Activated CD8-positive, alpha-beta T cell treated with anti-CD3 and anti-CD28 coated beads, Interleukin-2, amount 10 ng/mL, durations not matched to agents 7 days and 5 days (primary cell): ENCODE measurements around the gene LCNL1. TPM values are rescaled to one million over a fixed set of nuclear protein-coding genes. Genes with fewer than 3 reads are reported as not detected.

Source experiments
- ATAC-seq: fragments of 150-1000 bp; cut with Tn5 transposase; one replicate; pipeline ENCODE4 v1.10.0; 2021; ENCODE audit warnings: moderate library complexity
- CTCF ChIA-PET: fragments of 350-600 bp; sonication (Branson Sonifier 250); formaldehyde crosslinking; loops from one replicate; lab custom pipeline; 2021; ENCODE audit warnings: antibody characterized with exemption; lab: Charles Lee
- POLR2A ChIA-PET: fragments of 350-600 bp; sonication (Branson Sonifier 250); formaldehyde crosslinking; loops from one replicate; lab custom pipeline; 2021; ENCODE audit warnings: antibody characterized with exemption; lab: Charles Lee
- DNase-seq: peaks from one replicate; pipeline ENCODE4 v3.0.0-alpha.2; 2020
- H3K27ac Mint-ChIP-seq: one replicate; pipeline ENCODE4 v1.8.0; 2021; ENCODE audit warnings: mild to moderate bottlenecking, mixed read lengths
- H3K27me3 Mint-ChIP-seq: one replicate; pipeline ENCODE4 v1.8.0; 2021; ENCODE audit warnings: low read depth, mixed read lengths
- H3K36me3 Mint-ChIP-seq: one replicate; pipeline ENCODE4 v1.8.0; 2021; ENCODE audit warnings: low read depth, mixed read lengths
- H3K4me1 Mint-ChIP-seq: one replicate; pipeline ENCODE4 v1.8.0; 2021; ENCODE audit warnings: low read depth, mixed read lengths
- H3K4me3 Mint-ChIP-seq: one replicate; pipeline ENCODE4 v1.8.0; 2021; ENCODE audit warnings: mild to moderate bottlenecking, mixed read lengths
- H3K9me3 Mint-ChIP-seq: one replicate; pipeline ENCODE4 v1.8.0; 2022; ENCODE audit warnings: mixed read lengths; ENCODE audit not compliant: insufficient read depth
- total RNA-seq, 2 experiments: library from RNA; stranded (reverse); gene quantifications; one replicate each; pipeline ENCODE4 v1.2.3, GENCODE V29; 2021

LCNL1 gene
- total RNA-seq, 2 experiments from 2014 or later = not detected

DNA sequence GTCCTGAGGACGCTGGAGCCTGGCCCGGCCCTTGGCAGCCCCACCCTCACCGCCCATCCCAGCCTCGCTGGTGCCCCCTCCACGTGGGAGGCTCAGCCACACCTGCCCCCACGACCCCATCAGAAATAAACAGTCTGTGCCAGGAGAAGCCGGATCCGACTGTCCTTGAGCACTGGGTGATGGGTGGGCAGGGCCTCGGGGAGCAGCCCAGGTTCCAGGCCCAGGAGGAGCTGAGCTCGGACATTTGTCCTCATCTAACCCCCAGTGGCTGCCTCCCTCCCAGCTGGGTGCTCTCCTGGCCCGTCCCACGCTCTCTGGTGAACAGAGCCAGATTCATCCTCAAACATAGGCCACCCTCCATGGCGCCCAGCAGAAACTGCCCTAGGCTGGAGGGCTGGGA lies 10.1 kb upstream of the LCNL1 start:
- peaks cover 25% of the 10 kb centered on the region for H3K4me1 Mint-ChIP-seq

DNA sequence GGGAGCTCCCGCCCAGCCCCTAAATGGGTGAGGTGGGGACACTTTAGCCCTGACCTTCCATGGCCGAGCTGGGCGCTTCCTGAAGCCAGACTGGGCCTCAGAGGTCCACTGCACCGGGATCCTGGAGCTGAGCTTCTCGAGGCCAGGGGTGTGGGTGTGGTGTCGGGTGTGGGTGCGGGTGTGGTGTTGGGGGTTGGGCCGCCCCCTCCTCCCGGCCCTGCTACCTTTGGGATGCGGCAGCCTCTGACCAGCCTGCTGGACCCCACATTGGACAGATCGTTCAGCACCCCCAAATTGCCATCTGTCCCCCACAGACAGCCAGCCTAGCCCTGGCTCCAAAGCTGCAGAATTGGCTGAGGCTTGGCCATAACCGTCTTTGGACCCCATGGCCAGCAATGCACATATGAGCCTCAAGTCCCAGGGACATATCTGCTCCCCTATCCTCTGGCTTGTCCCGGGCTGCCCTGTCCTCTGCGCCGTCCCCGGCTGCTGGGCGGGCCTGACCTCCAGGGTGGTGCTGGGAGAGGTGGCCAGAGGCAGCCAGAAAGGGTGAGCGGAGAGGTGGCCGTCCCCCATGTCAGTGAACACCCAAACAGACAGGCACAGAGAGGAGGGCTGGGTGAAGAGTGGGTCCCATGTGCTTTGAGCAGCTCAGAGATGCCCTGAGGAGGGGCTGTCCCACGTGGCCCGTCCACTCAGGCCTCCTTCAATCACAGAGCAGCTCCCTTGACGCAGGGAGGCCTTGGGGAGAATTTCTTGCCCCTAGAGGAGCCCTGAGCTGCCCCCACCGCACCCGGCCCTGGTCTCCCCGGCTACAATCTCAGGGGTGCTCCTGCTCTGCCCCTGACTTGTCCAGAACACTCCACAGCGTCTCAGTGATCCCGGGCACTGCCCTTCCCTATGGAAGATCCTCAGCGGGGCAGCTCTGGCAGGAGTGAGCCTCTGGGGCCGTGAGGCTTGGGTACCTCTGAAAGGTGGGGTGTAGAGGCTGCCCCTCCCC lies 8.9 kb upstream of the LCNL1 start:
- DNase-seq (no peak), ATAC-seq (no peak)
- Mint-ChIP-seq H3K9me3 (no peaks in the 10 kb centered on the region), H3K4me1 (peaks cover 25% of the 10 kb centered on the region), H3K27ac (no peak overlapping the region), H3K36me3 (no peaks in the 10 kb centered on the region), H3K27me3 (no peaks in the 10 kb centered on the region), H3K4me3 (no peak overlapping the region)
- CTCF ChIA-PET = interaction anchor here (1.1 to 3.3 kb wide), 6 partner anchors 8 to 132 kb away, joined by 3 to 25 read pairs (median 8); partner anchors contain the start of genes AJM1 and PAXX
- POLR2A ChIA-PET = interaction anchor here (2.5 kb wide), 1 partner anchor 18 kb away, joined by 10 read pairs; no protein-coding TSS in a partner anchor

More for the DNA sequence above, 10.1 kb upstream of the LCNL1 start:
- POLR2A ChIA-PET = no interaction called here
- no peaks in the 10 kb centered on the region for H3K27me3 Mint-ChIP-seq
- no peaks in the 10 kb centered on the region for H3K36me3 Mint-ChIP-seq
- no peak for DNase-seq
- no peak overlapping the region for H3K4me3 Mint-ChIP-seq
- no peak overlapping the region for H3K27ac Mint-ChIP-seq
- no peak for ATAC-seq
- H3K9me3 Mint-ChIP-seq = no peaks in the 10 kb centered on the region
- CTCF ChIA-PET = interaction anchor here (2.3 kb wide), 1 partner anchor 56 kb away, joined by 8 read pairs; no protein-coding TSS in a partner anchor

DNA sequence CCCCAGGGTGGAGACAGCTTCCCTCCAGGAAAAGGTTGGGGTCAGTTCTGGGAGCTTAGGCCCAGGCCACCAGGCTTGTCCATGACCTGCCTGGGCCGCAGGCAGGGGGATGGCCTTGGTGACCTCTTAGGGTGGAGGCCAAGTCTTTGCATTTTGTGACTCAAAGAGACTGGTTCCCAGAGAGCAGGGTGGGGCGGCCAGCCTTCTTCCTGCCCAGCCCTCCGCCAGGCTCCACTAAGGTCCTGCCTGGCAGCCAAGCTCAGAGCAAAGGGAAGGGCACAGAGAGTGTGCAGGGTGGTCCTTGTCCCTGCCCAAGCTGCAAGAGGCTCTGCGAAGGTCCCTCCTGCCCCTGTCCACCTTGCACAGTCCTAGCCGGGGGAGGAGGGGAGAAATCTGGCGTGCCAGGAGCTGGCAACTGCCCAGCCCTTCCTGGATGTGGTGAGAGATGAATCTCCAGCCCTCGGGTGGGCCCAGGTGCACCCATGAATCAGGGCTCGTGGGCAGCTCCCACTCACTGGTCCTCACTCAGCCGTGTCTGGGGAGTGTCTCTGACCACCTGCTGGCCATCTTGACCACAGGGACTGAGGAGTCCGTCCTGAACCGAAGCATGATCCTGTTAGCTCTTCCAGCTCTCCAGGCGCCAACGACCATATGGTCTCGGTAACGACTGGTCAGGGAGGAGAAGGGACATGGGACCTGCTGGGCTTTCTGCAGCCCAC lies 7.8 kb upstream of the LCNL1 start:
- POLR2A ChIA-PET = interaction anchor here (2.5 kb wide), 1 partner anchor 17 kb away, joined by 10 read pairs; no protein-coding TSS in a partner anchor
- H3K9me3 Mint-ChIP-seq = no peaks in the 10 kb centered on the region
- CTCF ChIA-PET = interaction anchor here (0.7 to 3.3 kb wide), 10 partner anchors 9 to 133 kb away, joined by 3 to 25 read pairs (median 6); partner anchors contain the start of genes AJM1 and PAXX
- H3K27ac Mint-ChIP-seq = peak overlapping the region; percentile 60
- H3K4me1 Mint-ChIP-seq = peaks cover 25% of the 10 kb centered on the region
- no peak for ATAC-seq
- no peaks in the 10 kb centered on the region for H3K36me3 Mint-ChIP-seq
- no peak for DNase-seq
- H3K4me3 Mint-ChIP-seq = peak overlapping the region; percentile 38
- H3K27me3 Mint-ChIP-seq = no peaks in the 10 kb centered on the region

DNA sequence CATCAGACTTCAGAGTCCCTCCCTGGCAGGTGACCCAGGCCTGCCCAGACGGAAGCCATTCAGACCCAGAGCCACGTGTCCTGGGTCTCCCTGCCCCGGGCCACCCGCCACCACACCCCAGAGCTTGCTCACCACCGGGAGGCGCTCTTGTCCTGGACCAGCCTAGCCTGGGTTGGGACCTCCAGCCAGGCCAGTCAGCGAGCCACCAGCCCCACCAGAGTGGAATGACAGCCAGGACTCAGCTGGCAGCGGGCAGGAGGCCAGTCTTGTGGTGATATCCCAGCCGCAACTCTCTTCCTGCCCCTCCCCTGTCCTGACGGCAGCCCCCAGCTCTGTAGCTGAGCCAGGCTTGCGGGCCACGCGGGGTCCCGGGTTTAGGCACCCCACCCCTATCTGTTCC lies 7.1 kb upstream of the LCNL1 start:
- peak overlapping the region; percentile 60 for H3K27ac Mint-ChIP-seq
- POLR2A ChIA-PET = interaction anchor here (2.5 kb wide), 1 partner anchor 16 kb away, joined by 10 read pairs; no protein-coding TSS in a partner anchor
- peaks cover 25% of the 10 kb centered on the region for H3K4me1 Mint-ChIP-seq
- H3K4me3 Mint-ChIP-seq = peak overlapping the region; percentile 38
- CTCF ChIA-PET = interaction anchor here (0.7 to 3.3 kb wide), 8 partner anchors 10 to 133 kb away, joined by 3 to 25 read pairs (median 4); partner anchors contain the start of genes AJM1 and FUT7
- peak; percentile 47 for DNase-seq
- H3K36me3 Mint-ChIP-seq = no peaks in the 10 kb centered on the region
- no peak for ATAC-seq
- no peaks in the 10 kb centered on the region for H3K9me3 Mint-ChIP-seq
- no peaks in the 10 kb centered on the region for H3K27me3 Mint-ChIP-seq

DNA sequence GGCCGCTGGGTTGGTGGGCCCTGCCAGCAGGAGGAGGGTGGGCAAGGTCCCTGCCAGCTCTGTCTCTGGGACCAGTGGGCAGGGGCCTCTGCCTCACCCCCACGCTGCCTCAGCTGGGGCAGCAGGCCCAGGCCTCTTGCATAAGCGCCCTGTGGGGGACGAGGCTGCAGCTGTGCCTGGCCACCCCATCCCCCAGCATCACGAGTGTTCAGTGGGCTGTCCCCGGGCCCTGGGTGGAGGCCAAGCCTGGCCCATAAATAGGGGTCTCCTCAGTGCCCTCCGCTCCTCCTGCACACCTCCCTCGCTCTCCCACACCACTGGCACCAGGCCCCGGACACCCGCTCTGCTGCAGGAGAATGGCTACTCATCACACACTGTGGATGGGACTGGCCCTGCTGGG lies 5.6 kb upstream of the LCNL1 start, which contains the start of gene PTGDS:
TSS of gene PTGDS (plus strand) at position 282 of the 400 bp plus-strand sequence. CDS start at position 357, 75 bp downstream.
- Mint-ChIP-seq H3K27ac (no peak within 1 kb of the TSS), H3K4me1 (peaks cover 25% of the 10 kb centered on the region)

DNA sequence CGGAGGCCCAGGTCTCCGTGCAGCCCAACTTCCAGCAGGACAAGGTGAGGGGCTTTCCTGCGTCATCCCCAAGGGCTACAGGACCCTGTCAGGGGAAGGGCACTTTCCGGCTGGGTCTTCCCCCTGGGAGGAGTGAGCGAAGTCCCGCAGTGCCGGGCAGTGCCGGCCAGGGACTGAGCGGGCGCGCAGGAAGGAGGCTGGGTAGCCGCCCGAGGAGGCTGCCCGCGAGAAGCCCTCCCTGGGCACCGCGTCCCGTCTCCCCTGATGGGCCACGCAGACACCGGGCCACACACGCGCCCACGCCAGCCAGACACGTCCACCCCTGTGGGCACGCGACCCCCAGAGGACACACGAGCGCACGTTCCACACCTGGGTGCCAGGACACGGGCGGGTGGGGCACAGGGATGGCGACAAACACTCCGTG lies 5.1 kb upstream of the LCNL1 start:
- CTCF ChIA-PET = interaction anchor here (1.0 to 1.2 kb wide), 2 partner anchors 30 to 58 kb away, joined by 3 to 4 read pairs; no protein-coding TSS in a partner anchor
- no peaks in the 10 kb centered on the region for H3K36me3 Mint-ChIP-seq
- H3K4me1 Mint-ChIP-seq = peaks cover 25% of the 10 kb centered on the region
- no peak overlapping the region for H3K4me3 Mint-ChIP-seq
- DNase-seq = no peak
- ATAC-seq = no peak
- H3K27ac Mint-ChIP-seq = no peak overlapping the region
- H3K27me3 Mint-ChIP-seq = no peaks in the 10 kb centered on the region
- POLR2A ChIA-PET = no interaction called here
- H3K9me3 Mint-ChIP-seq = no peaks in the 10 kb centered on the region

More for the DNA sequence above, 5.6 kb upstream of the LCNL1 start, which contains the start of gene PTGDS:
- ChIA-PET CTCF (no interaction called here), POLR2A (no interaction called here)
- DNase-seq (no peak), ATAC-seq (no peak)
- Mint-ChIP-seq H3K9me3 (no peaks in the 10 kb centered on the region), H3K27me3 (no peaks in the 10 kb centered on the region), H3K4me3 (no peak within 1 kb of the TSS), H3K36me3 (no peaks in the 10 kb centered on the region)

DNA sequence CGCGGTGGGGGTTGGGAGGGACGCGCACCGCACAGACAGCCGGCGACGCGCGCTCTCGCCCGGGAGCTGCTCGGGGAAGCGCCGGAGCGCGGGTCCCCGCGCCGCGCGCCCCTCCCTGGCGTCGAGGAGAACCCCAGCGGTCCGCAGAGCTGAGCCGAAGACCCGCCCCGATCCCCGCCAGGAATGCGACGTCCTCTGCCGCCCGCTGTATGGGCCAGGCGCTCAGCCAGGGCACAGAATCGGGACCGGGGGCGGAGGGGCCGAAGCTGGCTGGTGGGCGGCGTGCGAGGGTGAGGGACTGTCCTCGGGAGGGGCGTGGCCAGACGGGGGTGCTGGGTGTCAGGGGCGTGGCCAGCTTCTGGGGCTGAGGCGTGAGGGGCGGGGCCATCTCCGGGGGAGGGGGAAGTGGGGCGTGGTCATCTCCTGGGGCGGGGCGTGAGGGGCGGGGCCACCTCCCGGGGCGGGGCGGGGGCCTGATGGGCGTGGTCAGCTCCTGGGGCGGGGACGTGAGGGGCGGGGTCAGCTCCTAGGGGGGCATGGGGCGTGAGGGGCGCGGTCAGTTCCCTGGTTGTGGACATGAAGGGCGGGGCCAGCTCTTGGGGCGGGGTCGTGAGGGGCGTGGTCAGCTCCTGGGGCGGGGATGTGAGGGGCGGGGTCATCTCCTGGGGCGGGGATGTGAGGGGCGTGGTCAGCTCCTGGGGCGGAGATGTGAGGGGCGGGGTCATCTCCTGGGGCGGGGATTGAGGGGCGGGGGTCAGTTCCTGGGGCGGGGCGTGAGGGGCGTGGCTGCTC lies 4.5 kb upstream of the LCNL1 start:
- peaks cover 25% of the 10 kb centered on the region for H3K4me1 Mint-ChIP-seq
- no peak overlapping the region for H3K4me3 Mint-ChIP-seq
- DNase-seq = peak; percentile 75
- POLR2A ChIA-PET = interaction anchor here (0.8 kb wide), 1 partner anchor 14 kb away, joined by 4 read pairs; no protein-coding TSS in a partner anchor
- H3K36me3 Mint-ChIP-seq = no peaks in the 10 kb centered on the region
- CTCF ChIA-PET = interaction anchor here (1.0 to 1.2 kb wide), 2 partner anchors 30 to 57 kb away, joined by 3 to 4 read pairs; no protein-coding TSS in a partner anchor
- no peaks in the 10 kb centered on the region for H3K9me3 Mint-ChIP-seq
- H3K27me3 Mint-ChIP-seq = no peaks in the 10 kb centered on the region
- no peak overlapping the region for H3K27ac Mint-ChIP-seq
- ATAC-seq = peak; percentile 47

DNA sequence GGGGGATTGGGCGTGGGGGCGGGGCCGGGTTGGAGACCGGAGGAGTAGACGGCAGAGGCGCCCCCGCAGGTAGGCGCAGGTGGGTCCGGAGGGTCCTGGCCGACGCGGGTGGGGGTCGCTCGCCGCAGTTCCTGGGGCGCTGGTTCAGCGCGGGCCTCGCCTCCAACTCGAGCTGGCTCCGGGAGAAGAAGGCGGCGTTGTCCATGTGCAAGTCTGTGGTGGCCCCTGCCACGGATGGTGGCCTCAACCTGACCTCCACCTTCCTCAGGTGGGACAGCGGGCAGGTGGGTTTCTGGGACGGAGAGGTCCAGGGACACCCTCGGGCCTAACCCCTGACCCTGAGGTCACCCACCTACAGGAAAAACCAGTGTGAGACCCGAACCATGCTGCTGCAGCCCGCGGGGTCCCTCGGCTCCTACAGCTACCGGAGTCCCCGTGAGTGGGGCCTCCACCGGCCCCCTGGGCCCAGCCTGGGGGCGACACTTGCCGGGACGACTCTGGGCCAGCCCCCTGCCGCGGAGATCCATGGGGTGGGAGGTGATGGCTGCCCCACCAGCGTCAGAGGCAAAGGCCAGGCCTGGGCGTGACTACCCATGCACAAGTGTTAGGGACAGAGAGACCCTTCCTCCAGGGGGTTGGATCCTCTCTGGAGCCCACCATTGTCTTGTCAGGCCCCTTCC lies 3.8 kb upstream of the LCNL1 start:
- peaks cover 4% of the 10 kb centered on the region for H3K27me3 Mint-ChIP-seq
- CTCF ChIA-PET = no interaction called here
- POLR2A ChIA-PET = interaction anchor here (0.8 to 1.5 kb wide), 2 partner anchors 13 to 14 kb away, joined by 3 to 4 read pairs; partner anchors contain the start of gene PAXX
- ATAC-seq (peak; percentile 14), DNase-seq (no peak)
- no peaks in the 10 kb centered on the region for H3K36me3 Mint-ChIP-seq
- H3K4me3 Mint-ChIP-seq = no peak overlapping the region
- no peaks in the 10 kb centered on the region for H3K9me3 Mint-ChIP-seq
- H3K27ac Mint-ChIP-seq = no peak overlapping the region
- H3K4me1 Mint-ChIP-seq = peaks cover 25% of the 10 kb centered on the region

DNA sequence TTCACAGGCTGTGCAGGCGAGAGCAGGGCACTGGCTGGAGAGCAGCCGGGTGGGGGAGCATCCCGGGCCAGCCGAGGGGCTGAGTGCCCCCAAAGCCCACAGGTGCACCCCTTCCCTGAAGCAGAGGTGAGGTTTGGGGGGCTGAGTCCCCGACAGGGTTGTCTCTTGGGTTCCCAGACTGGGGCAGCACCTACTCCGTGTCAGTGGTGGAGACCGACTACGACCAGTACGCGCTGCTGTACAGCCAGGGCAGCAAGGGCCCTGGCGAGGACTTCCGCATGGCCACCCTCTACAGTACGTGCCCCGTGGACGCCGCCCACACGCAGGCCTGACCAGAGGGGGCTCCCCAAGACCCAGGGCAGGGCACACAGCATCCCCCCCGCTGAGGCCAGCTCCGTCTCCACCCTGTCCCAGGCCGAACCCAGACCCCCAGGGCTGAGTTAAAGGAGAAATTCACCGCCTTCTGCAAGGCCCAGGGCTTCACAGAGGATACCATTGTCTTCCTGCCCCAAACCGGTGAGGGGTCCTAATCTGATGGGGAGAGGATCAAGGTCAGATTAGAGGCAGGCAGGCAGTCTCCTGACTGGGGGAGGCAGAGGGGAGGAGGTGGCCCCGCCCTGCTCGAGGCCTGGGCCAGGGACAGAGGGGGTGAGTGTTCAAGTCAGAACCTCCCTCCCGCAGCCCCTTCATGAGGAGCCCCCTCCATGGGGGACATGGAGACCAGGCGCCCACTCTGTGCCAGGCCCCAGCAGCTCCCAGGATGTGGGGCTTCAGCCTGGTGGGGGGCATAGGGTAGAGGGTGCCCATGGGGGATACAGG lies 2.8 kb upstream of the LCNL1 start:
- peaks cover 9% of the 10 kb centered on the region for H3K27me3 Mint-ChIP-seq
- no peak overlapping the region for H3K4me3 Mint-ChIP-seq
- H3K36me3 Mint-ChIP-seq = no peaks in the 10 kb centered on the region
- ChIA-PET CTCF (no interaction called here), POLR2A (interaction anchor here (1.5 kb wide), 1 partner anchor 13 kb away, joined by 3 read pairs; the partner anchor contains the start of gene PAXX)
- no peak overlapping the region for H3K27ac Mint-ChIP-seq
- peaks cover 16% of the 10 kb centered on the region for H3K4me1 Mint-ChIP-seq
- H3K9me3 Mint-ChIP-seq = no peaks in the 10 kb centered on the region
- DNase-seq (no peak), ATAC-seq (no peak)
